HepG2 (cell line): ENCODE data around the gene ABHD4. TPM values are rescaled to one million over a fixed set of nuclear protein-coding genes. Genes with fewer than 3 reads are reported as not detected.

Source experiments
- KAT7 ChIP-seq: IDR thresholded peaks from 2 replicates; pipeline ENCODE4 v1.6.1; 2018; ENCODE audit warnings: borderline replicate concordance, missing compliant biosample characterization
- KDM4B ChIP-seq: sonication (generic); formaldehyde crosslinking; IDR thresholded peaks from 2 replicates; pipeline ENCODE4 v1.4.0; 2020; ENCODE audit warnings: missing genetic modification reagents
- KMT2A ChIP-seq: sonication (generic); formaldehyde crosslinking; IDR thresholded peaks from 2 replicates; pipeline ENCODE4 v1.4.0; 2020; ENCODE audit warnings: missing genetic modification reagents
- PITX1 ChIP-seq: sonication (generic); formaldehyde crosslinking; IDR thresholded peaks from 2 replicates; pipeline ENCODE4 v1.5.1; 2020; ENCODE audit warnings: mild to moderate bottlenecking, missing genetic modification reagents
- PPARG ChIP-seq: conservative IDR thresholded peaks from 2 replicates; pipeline ENCODE4 v1.6.1; 2016; ENCODE audit warnings: missing biosample characterization, missing genetic modification reagents
- SMYD3 ChIP-seq: sonication (generic); formaldehyde crosslinking; IDR thresholded peaks from 2 replicates; pipeline ENCODE4 v1.8.1; 2023; ENCODE audit warnings: mild to moderate bottlenecking, missing genetic modification reagents
- TBX2 ChIP-seq: sonication (generic); formaldehyde crosslinking; IDR thresholded peaks from 2 replicates; pipeline ENCODE4 v1.5.0; 2020; ENCODE audit warnings: missing genetic modification reagents, mild to moderate bottlenecking, borderline replicate concordance
- TEAD2 ChIP-seq: sonication (generic); formaldehyde crosslinking; IDR thresholded peaks from 2 replicates; pipeline ENCODE4 v1.9.0; 2021; ENCODE audit warnings: missing genetic modification reagents
- ZNF44 ChIP-seq: sonication (generic); formaldehyde crosslinking; IDR thresholded peaks from 2 replicates; pipeline ENCODE4 v1.5.1; 2020; ENCODE audit warnings: mild to moderate bottlenecking, missing genetic modification reagents
- ZNF547 ChIP-seq: sonication (generic); formaldehyde crosslinking; IDR thresholded peaks from 2 replicates; pipeline ENCODE4 v1.5.1; 2020; ENCODE audit warnings: mild to moderate bottlenecking, missing genetic modification reagents
- ZNF598 ChIP-seq: sonication (generic); formaldehyde crosslinking; IDR thresholded peaks from 2 replicates; pipeline ENCODE4 v1.5.1; 2020; ENCODE audit warnings: mild to moderate bottlenecking, missing genetic modification reagents, borderline replicate concordance
- polyA plus RNA-seq, 8 experiments: library from polyadenylated mRNA; depleted of rRNA in 3 of 8; stranded (reverse) in 7 of 8; unstranded in 1 of 8; fragments of >200 nt; fragmentation: Illumina TruSeq in 4 of 8; extraction: Trizol in 4 of 8; gene quantifications; 2 replicates each; pipeline versions ENCODE4 v1.2.1 to v1.2.3, GENCODE V29; 2011 to 2016; ENCODE audit warnings: low read depth in 4 of 8, missing spikeins in 1 of 8, mixed read lengths in 1 of 8; ENCODE audit not compliant: insufficient read depth in 1 of 8
- total RNA-seq, 5 experiments: library from RNA; depleted of rRNA; stranded (reverse); fragments of >200 nt; fragmentation: Illumina TruSeq; extraction: Trizol; gene quantifications; 2 replicates each; pipeline ENCODE4 v1.2.3, GENCODE V29; 2016; ENCODE audit warnings: low read depth in 1 of 5
- TF ChIP-seq, protein P1 (sequence below): sonication (generic); formaldehyde crosslinking; IDR thresholded peaks from one replicate; pipeline ENCODE4 v1.5.1; 2020; ENCODE audit warnings: mild to moderate bottlenecking, missing genetic modification reagents; ENCODE audit errors: not compliant biosample characterization
- TF ChIP-seq, protein P2 (sequence below): sonication (generic); formaldehyde crosslinking; IDR thresholded peaks from 2 replicates; pipeline ENCODE4 v1.8.1; 2023; ENCODE audit warnings: missing genetic modification reagents, mild to moderate bottlenecking, borderline replicate concordance
- TF ChIP-seq, protein P3 (sequence below): sonication (generic); formaldehyde crosslinking; IDR thresholded peaks from 2 replicates; pipeline ENCODE4 v1.4.0; 2020; ENCODE audit warnings: low read depth, missing genetic modification reagents
- TF ChIP-seq, protein P4 (sequence below): IDR thresholded peaks from 2 replicates; pipeline ENCODE4 v1.6.1; 2018; ENCODE audit warnings: missing genetic modification reagents

Gene ABHD4
- total and polyA plus RNA-seq, 2 of the 13 experiments (the other 11 are each of a cell fraction or from before 2014, with no cell fraction given), result 16.1 to 47.5 TPM

DNA sequence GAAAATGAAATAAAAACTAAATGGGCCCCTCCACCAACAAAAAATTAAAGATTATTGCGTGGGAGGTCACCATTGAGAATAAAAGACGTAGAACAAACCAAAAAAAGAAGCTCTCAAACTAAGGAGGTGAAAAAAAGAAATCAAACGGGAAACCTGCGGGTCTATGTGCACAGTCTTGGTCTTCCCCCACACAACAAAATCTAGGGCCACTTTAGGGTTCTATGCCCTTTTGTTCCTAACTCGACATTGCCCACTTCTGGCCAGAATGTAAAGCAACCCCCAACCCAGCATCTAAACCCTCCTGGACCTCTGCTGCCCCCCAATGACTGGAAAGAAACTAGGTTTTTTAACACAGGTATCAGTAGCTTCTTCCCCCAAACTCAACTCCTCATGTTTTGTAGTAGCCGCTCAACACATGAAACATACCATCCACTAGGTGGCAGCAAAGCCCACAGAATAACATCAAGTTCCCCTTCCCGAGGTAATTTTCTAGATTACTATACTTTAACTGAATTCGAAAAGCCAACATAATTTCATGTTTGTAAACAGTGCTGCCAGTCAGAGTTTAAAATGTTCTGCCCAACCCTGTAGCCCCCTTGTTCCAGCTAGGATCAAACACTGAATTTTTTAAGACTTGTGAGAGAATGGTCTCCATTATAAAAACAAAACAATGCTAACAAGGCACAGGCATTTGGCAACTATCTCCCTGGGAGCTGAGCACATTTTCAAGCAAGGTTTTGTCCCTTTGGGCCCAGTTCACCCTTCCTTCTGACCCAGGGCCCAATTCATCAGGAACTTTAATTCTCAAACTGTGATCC, 27.8 kb upstream of the ABHD4 start (continued):
- TF ChIP-seq, protein P1, sequence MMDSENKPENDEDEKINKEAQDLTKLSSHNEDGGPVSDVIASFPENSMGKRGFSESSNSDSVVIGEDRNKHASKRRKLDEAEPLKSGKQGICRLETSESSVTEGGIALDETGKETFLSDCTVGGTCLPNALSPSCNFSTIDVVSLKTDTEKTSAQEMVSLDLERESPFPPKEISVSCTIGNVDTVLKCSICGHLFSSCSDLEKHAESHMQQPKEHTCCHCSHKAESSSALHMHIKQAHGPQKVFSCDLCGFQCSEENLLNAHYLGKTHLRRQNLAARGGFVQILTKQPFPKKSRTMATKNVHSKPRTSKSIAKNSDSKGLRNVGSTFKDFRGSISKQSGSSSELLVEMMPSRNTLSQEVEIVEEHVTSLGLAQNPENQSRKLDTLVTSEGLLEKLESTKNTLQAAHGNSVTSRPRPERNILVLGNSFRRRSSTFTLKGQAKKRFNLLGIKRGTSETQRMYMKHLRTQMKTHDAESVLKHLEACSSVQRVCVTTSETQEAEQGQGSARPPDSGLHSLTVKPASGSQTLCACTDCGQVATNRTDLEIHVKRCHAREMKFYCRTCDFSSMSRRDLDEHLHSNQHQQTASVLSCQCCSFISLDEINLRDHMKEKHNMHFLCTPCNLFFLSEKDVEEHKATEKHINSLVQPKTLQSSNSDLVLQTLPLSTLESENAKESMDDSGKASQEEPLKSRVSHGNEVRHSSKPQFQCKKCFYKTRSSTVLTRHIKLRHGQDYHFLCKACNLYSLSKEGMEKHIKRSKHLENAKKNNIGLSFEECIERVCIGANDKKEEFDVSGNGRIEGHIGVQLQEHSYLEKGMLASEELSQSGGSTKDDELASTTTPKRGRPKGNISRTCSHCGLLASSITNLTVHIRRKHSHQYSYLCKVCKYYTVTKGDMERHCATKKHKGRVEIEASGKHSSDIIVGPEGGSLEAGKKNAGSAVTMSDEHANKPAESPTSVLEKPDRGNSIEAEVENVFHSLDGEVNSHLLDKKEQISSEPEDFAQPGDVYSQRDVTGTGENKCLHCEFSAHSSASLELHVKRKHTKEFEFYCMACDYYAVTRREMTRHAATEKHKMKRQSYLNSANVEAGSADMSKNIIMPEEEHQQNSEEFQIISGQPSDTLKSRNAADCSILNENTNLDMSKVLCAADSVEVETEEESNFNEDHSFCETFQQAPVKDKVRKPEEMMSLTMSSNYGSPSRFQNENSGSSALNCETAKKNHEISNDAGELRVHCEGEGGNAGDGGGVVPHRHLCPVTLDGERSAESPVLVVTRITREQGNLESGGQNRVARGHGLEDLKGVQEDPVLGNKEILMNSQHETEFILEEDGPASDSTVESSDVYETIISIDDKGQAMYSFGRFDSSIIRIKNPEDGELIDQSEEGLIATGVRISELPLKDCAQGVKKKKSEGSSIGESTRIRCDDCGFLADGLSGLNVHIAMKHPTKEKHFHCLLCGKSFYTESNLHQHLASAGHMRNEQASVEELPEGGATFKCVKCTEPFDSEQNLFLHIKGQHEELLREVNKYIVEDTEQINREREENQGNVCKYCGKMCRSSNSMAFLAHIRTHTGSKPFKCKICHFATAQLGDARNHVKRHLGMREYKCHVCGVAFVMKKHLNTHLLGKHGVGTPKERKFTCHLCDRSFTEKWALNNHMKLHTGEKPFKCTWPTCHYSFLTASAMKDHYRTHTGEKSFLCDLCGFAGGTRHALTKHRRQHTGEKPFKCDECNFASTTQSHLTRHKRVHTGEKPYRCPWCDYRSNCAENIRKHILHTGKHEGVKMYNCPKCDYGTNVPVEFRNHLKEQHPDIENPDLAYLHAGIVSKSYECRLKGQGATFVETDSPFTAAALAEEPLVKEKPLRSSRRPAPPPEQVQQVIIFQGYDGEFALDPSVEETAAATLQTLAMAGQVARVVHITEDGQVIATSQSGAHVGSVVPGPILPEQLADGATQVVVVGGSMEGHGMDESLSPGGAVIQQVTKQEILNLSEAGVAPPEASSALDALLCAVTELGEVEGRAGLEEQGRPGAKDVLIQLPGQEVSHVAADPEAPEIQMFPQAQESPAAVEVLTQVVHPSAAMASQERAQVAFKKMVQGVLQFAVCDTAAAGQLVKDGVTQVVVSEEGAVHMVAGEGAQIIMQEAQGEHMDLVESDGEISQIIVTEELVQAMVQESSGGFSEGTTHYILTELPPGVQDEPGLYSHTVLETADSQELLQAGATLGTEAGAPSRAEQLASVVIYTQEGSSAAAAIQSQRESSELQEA, result peak; percentile 37
- 0 out of 2 replicates have a peak, but pooled peaks have one; percentile 80 for TF ChIP-seq SMYD3 (CRISPR knock-in tag)
- TF ChIP-seq PITX1, result no peak; the same call in 1 of the 2 replicates
- TF ChIP-seq ZNF44, result 0 out of 2 replicates have a peak, but pooled peaks have one; percentile 33
- TF ChIP-seq KAT7, result no peak
- peak; percentile 46; the same call in 1 of the 2 replicates for TF ChIP-seq PPARG (CRISPR knock-in tag)
- peak; percentile 34; the same call in 1 of the 2 replicates for TF ChIP-seq TBX2 (CRISPR knock-in tag)
- TF ChIP-seq KMT2A (CRISPR knock-in tag), result peak; percentile 76; the same call in 1 of the 2 replicates
- TF ChIP-seq ZNF598 (CRISPR knock-in tag), result no peak
- TF ChIP-seq KDM4B (CRISPR knock-in tag), result no peak
- TF ChIP-seq, protein P2, sequence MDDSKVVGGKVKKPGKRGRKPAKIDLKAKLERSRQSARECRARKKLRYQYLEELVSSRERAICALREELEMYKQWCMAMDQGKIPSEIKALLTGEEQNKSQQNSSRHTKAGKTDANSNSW (CRISPR knock-in tag), result no peak
- TF ChIP-seq, protein P3, sequence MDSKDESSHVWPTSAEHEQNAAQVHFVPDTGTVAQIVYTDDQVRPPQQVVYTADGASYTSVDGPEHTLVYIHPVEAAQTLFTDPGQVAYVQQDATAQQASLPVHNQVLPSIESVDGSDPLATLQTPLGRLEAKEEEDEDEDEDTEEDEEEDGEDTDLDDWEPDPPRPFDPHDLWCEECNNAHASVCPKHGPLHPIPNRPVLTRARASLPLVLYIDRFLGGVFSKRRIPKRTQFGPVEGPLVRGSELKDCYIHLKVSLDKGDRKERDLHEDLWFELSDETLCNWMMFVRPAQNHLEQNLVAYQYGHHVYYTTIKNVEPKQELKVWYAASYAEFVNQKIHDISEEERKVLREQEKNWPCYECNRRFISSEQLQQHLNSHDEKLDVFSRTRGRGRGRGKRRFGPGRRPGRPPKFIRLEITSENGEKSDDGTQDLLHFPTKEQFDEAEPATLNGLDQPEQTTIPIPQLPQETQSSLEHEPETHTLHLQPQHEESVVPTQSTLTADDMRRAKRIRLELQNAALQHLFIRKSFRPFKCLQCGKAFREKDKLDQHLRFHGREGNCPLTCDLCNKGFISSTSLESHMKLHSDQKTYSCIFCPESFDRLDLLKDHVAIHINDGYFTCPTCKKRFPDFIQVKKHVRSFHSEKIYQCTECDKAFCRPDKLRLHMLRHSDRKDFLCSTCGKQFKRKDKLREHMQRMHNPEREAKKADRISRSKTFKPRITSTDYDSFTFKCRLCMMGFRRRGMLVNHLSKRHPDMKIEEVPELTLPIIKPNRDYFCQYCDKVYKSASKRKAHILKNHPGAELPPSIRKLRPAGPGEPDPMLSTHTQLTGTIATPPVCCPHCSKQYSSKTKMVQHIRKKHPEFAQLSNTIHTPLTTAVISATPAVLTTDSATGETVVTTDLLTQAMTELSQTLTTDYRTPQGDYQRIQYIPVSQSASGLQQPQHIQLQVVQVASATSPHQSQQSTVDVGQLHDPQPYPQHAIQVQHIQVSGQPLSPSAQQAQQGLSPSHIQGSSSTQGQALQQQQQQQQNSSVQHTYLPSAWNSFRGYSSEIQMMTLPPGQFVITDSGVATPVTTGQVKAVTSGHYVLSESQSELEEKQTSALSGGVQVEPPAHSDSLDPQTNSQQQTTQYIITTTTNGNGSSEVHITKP, result peak; percentile 16; the same call in 1 of the 2 replicates
- TF ChIP-seq, protein P4, sequence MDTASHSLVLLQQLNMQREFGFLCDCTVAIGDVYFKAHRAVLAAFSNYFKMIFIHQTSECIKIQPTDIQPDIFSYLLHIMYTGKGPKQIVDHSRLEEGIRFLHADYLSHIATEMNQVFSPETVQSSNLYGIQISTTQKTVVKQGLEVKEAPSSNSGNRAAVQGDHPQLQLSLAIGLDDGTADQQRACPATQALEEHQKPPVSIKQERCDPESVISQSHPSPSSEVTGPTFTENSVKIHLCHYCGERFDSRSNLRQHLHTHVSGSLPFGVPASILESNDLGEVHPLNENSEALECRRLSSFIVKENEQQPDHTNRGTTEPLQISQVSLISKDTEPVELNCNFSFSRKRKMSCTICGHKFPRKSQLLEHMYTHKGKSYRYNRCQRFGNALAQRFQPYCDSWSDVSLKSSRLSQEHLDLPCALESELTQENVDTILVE (CRISPR knock-in tag), result peak; percentile 48; the same call in 1 of the 2 replicates
- TF ChIP-seq ZNF547 (CRISPR knock-in tag), result peak; percentile 58; the same call in 1 of the 2 replicates
- TF ChIP-seq TEAD2 (CRISPR knock-in tag), result peak; percentile 61; the same call in 1 of the 2 replicates
